ENCODE results near the gene AIF1L. TPM values are rescaled to one million over a fixed set of nuclear protein-coding genes. Genes with fewer than 3 reads are reported as not detected.

AIF1L gene
- total RNA-seq, 1 donor from 2014 or later: 0.25 TPM

GRCh38 chr9:131076347-131077195 is 19.8 kb upstream of the AIF1L start:
- intact Hi-C loops (cut with micrococcal nuclease): no loop called here

- intact Hi-C loops (cut with micrococcal nuclease): no loop called here
These were observed 17.6 kb upstream of the AIF1L start for GRCh38 chr9:131078427-131079366.

DNA sequence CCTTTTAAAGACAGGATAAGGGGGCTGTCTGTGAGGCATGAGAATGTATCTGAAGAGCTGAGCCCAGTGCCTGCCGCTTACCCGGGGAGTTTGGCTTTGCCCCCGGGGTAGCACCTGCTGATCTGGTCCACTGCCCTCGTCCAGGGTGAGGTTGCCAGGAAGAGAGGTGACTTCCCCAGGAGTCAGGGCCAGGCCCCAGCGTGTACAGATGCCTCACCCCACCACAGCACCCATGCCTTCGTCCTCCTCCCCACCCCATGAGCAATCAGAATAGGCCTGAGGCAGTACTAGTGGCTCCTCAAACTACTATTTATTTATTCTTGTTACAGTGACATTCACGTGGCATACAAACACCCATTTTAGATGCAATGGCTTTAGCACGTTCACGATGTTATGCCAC is 15.7 kb upstream of the AIF1L start:
- intact Hi-C loops (cut with micrococcal nuclease): no loop called here

- intact Hi-C loops (cut with micrococcal nuclease): no loop called here
These were observed 14.5 kb upstream of the AIF1L start for GRCh38 chr9:131081868-131082267.

GRCh38 chr9:131082774-131083512 is 13.4 kb upstream of the AIF1L start:
- intact Hi-C loops (cut with micrococcal nuclease): no loop called here

DNA sequence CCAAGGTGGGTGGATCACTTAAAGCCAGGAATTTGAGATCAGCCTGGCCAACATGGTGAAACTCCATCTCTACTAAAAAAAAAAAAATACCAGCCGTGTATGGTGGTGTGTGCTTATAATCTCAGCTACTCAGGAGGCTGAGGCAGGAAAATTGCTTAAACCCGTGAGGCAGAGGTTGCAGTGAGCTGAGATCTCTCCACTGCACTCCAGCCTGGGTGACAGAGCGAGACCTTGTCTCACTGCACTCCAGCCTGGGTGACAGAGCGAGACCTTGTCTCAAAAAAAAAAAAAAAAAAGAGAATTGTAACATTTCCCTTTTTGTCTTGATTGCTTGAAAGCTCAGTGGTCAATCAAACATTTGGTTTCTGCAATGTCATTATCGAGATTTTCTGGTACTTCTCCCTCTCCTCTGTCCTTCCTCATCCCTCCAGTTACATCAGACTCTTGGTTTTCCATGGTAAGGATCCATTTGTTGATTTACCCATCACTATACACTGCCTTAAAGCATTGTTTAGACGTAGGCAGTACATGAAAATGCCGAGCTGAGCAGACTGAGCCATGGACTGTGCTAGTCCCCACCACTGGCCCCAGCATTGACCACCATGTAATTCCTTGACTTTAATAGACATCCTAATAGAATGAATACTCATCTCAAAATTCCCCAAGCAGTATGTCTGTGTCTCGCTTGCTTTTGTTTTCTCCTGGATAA is 11.5 kb upstream of the AIF1L start:
- intact Hi-C loops (cut with micrococcal nuclease): no loop called here

- intact Hi-C loops (cut with micrococcal nuclease): no loop called here
These were observed 10.8 kb upstream of the AIF1L start for GRCh38 chr9:131085370-131086122.

DNA sequence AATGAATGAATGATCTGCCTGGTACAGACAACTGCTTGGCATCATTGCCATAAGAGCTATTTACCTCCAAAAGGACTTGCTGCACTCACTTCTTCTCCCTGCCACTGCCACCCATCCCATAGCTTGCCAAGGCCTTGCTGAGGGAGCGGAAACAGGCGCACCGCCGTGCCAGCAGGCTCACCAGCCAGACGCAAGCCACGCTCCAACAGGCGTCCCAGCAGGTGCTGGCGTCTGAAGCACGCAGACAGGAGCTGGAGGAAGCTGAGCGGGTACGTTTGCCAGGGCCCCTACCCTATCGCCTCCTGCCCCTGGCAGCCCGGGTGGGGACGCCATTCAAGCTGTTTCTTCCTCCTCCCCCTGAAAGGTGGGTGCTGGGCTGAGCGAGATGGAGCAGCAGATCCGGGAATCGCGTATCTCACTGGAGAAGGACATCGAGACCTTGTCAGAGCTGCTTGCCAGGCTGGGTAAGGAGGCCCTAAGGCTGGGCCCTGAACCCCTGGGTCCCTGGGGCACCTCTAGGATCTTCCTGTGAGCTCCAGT is 8.9 kb upstream of the AIF1L start:
- intact Hi-C loops (cut with micrococcal nuclease): no loop called here

GRCh38 chr9:131090025-131090787 is 6.1 kb upstream of the AIF1L start:
- intact Hi-C loops (cut with micrococcal nuclease): no loop called here

- intact Hi-C loops (cut with micrococcal nuclease): no loop called here
These were observed 4.9 kb upstream of the AIF1L start for GRCh38 chr9:131091352-131091992.

DNA sequence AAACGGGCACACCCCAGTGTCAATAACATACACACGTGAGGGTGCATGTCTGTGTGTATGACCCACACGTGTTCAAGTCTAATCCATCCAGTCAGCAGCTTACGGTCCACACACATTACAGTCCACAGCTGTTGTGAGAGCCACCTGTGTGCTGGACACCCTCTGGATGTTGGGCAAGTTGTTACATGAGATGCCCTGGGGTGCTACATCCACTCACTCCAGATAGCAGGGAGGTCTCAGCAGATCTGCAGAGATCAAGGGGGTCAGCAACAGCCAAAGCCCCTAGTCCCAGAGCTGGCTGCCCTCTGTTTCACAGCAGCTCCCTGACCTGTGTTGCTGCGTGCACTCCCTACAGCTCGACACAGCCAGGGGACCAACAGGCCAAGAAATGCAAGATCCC is 4.3 kb upstream of the AIF1L start:
- intact Hi-C loops (cut with micrococcal nuclease): no loop called here

GRCh38 chr9:131092548-131093440 is 3.5 kb upstream of the AIF1L start:
- intact Hi-C loops (cut with micrococcal nuclease): no loop called here

- intact Hi-C loops (cut with micrococcal nuclease): no loop called here
These were observed 2.3 kb upstream of the AIF1L start for GRCh38 chr9:131094015-131094414.

DNA sequence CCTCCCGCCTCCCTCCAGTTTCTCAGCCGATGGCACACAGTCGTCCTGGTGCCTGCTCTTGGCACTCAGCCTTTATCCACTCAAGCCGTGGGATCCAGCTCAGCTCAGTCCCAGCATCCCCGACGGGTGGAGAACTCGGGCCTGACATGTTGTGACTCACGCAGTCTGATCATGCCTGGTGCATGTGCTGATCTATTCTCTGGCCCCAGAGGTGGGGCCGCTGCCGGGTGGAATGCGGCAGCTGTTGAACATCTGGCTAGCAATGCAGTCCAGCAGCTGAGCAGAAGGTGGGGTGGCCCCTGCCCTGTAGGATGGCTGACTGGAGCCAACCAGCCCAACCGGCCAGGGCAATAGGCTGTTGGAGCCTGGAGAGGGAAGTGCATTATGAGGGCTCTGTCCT is 1.7 kb upstream of the AIF1L start:
- intact Hi-C loops (cut with micrococcal nuclease): no loop called here

GRCh38 chr9:131095666-131096268 is 564 bp upstream of the AIF1L start:
- intact Hi-C loops (cut with micrococcal nuclease): no loop called here

- intact Hi-C loops (cut with micrococcal nuclease): no loop called here
These were observed 1.0 kb downstream of the AIF1L start for GRCh38 chr9:131097126-131097947.

Data from T-helper 2 cell treated with Interferon-gamma antibody and Interleukin-4, amounts not matched to agents 100 ng/mL and 5 ng/mL, for 36 hours (primary cell).